A549 (cell line): ENCODE data around the gene NDUFC1. TPM values are rescaled to one million over a fixed set of nuclear protein-coding genes. Genes with fewer than 3 reads are reported as not detected.
"Not testable (repeated sequence)": the region's sequence is repeated elsewhere in the genome, so short reads cannot be mapped to it uniquely, and the experiment has no call there.

Source experiments
- ATAC-seq, 2 experiments: fragments of 200-7000 bp in 1 of 2; fragments of >200 bp in 1 of 2; cut with Nextera tagmentation in 1 of 2; cut with Tn5 transposase in 1 of 2; 3 replicates each; pipeline versions ENCODE4 v1.8.0 to v1.9.1; 2018 to 2020; ENCODE audit warnings: mild to moderate bottlenecking in 1 of 2, moderate library complexity in 1 of 2
- CTCF ChIA-PET: fragments of 300-600 bp; sonication (Branson Sonifier 250); formaldehyde crosslinking; extraction: SDS; loops from one replicate; lab custom pipeline; 2021; ENCODE audit warnings: antibody characterized with exemption, inconsistent platforms; lab: Yijun Ruan, JAX
- POLR2A ChIA-PET: fragments of 350-600 bp; formaldehyde crosslinking; extraction: SDS; loops from one replicate; lab custom pipeline; 2021; ENCODE audit warnings: antibody characterized with exemption, inconsistent platforms; lab: Yijun Ruan, JAX
- DNase-seq, 2 experiments: peaks; one replicate each; pipeline versions ENCODE4 v3.0.0 to v3.0.0-alpha.2; 2011 to 2016; ENCODE audit warnings: low read depth in 1 of 2, low spot score in 1 of 2
- FAIRE-seq: peaks from 2 replicates; lab custom pipeline; 2011; peaks lifted over from hg19 to GRCh38; lab: Jason Lieb, UNC
- H3K27ac ChIP-seq, 2 experiments: fragments of >200 bp; sonication (Bioruptor Twin); formaldehyde crosslinking; 3 replicates each; pipeline ENCODE4 v1.5.1; 2016 to 2017
- H3K4me1 ChIP-seq: fragments of >200 bp; sonication (Bioruptor Twin); formaldehyde crosslinking; 3 replicates; pipeline ENCODE4 v1.6.1; 2016
- H3K4me2 ChIP-seq: fragments of >200 bp; sonication (Bioruptor Twin); formaldehyde crosslinking; 3 replicates; pipeline ENCODE4 v1.6.1; 2016
- H3K4me3 ChIP-seq: fragments of >200 bp; sonication (Bioruptor Twin); formaldehyde crosslinking; 3 replicates; pipeline ENCODE4 v1.5.1; 2016
- H3K9me3 ChIP-seq: fragments of >200 bp; sonication (Bioruptor Twin); formaldehyde crosslinking; 3 replicates; pipeline ENCODE4 v1.6.1; 2016
- CHD4 ChIP-seq: fragments of 200-600 bp; sonication (generic); IDR thresholded peaks from 2 replicates; pipeline ENCODE4 v1.6.1; 2016; ENCODE audit warnings: antibody characterized with exemption, mild to moderate bottlenecking, borderline replicate concordance
- HDAC2 ChIP-seq: fragments of 200-600 bp; sonication (generic); IDR thresholded peaks from 2 replicates; pipeline ENCODE4 v1.6.1; 2016
- HOXB13 ChIP-seq: fragments of 250-450 bp; sonication (Bioruptor Pico); IDR thresholded peaks from 2 replicates; pipeline ENCODE4 v1.5.0; 2020; ENCODE audit warnings: low read depth, mild to moderate bottlenecking, moderate library complexity
- JUN ChIP-seq, 2 experiments: fragments of >200 bp; sonication (Bioruptor Twin); formaldehyde crosslinking; IDR thresholded peaks; 2 replicates in 1 of 2; 3 replicates in 1 of 2; pipeline ENCODE4 v1.6.1; 2016 to 2017
- JUNB ChIP-seq: fragments of >200 bp; sonication (Bioruptor Twin); formaldehyde crosslinking; IDR thresholded peaks from 2 replicates; pipeline ENCODE4 v1.6.1; 2016
- MAFK ChIP-seq: fragments of 450-650 bp; IDR thresholded peaks from 2 replicates; pipeline ENCODE4 v1.6.1; 2014; ENCODE audit not compliant: partially characterized antibody
- NR3C1 ChIP-seq: fragments of >200 bp; sonication (Bioruptor Twin); formaldehyde crosslinking; IDR thresholded peaks from 3 replicates; pipeline ENCODE4 v1.6.1; 2017
- PBX3 ChIP-seq: IDR thresholded peaks from 2 replicates; pipeline ENCODE4 v1.6.1; 2012
- POLR2A ChIP-seq: IDR thresholded peaks from 2 replicates; pipeline ENCODE4 v1.6.1; 2012; ENCODE audit warnings: mild to moderate bottlenecking, low read length
- RAD21 ChIP-seq, 2 experiments: fragments of >200 bp in 1 of 2; sonication (Bioruptor Twin) in 1 of 2; formaldehyde crosslinking in 1 of 2; IDR thresholded peaks in 1 of 2; conservative IDR thresholded peaks in 1 of 2; 2 replicates in 1 of 2; 3 replicates in 1 of 2; pipeline ENCODE4 v1.6.1; 2012 to 2018; ENCODE audit warnings: inconsistent platforms in 1 of 2
- RFX5 ChIP-seq: fragments of 450-650 bp; IDR thresholded peaks from 2 replicates; pipeline ENCODE4 v1.7.1; 2014; ENCODE audit warnings: antibody characterized with exemption, mild to moderate bottlenecking, moderate library complexity
- TFCP2L1 ChIP-seq: fragments of 250-450 bp; sonication (Bioruptor Pico); IDR thresholded peaks from 2 replicates; pipeline ENCODE4 v1.5.0; 2021; ENCODE audit warnings: mild to moderate bottlenecking
- ZSCAN20 ChIP-seq: fragments of 250-450 bp; sonication (Bioruptor Pico); IDR thresholded peaks from 2 replicates; pipeline ENCODE4 v1.8.0; 2022; ENCODE audit warnings: mild to moderate bottlenecking, moderate library complexity
- WGBS: methylation state at CpG from one replicate; pipeline ENCODE4 v1.1.6; 2017; ENCODE audit errors: missing lambda C conversion rate; 5-methylcytosine and 5-hydroxymethylcytosine counted together
- polyA plus RNA-seq, 4 experiments: library from polyadenylated mRNA; depleted of rRNA in 3 of 4; stranded (reverse); fragments of >200 nt; fragmentation: RNase III in 1 of 4; extraction: RNeasy Plus Mini Kit Qiagen cat#74134 plus additional on column Dnase treatment in 1 of 4; gene quantifications; 2 replicates in 3 of 4; 3 replicates in 1 of 4; pipeline ENCODE4 v1.2.3, GENCODE V29; 2011 to 2017
- TF ChIP-seq, protein P1 (sequence below): fragments of 250-450 bp; sonication (Bioruptor Pico); IDR thresholded peaks from 2 replicates; pipeline ENCODE4 v1.5.0; 2021; ENCODE audit warnings: mild to moderate bottlenecking, moderate library complexity, borderline replicate concordance
- TF ChIP-seq, protein P2 (sequence below): fragments of 150-350 bp; IDR thresholded peaks from 2 replicates; pipeline ENCODE4 v1.6.1; 2014; ENCODE audit warnings: low read depth, mild to moderate bottlenecking, low read length
- TF ChIP-seq, protein P3 (sequence below): IDR thresholded peaks from 2 replicates; pipeline ENCODE4 v1.6.1; 2012; ENCODE audit warnings: low read depth, borderline replicate concordance

The NDUFC1 gene
- polyA plus RNA-seq, 2 of the 4 experiments (the other 2 are of a cell fraction) = 63.3 to 111 TPM

DNA sequence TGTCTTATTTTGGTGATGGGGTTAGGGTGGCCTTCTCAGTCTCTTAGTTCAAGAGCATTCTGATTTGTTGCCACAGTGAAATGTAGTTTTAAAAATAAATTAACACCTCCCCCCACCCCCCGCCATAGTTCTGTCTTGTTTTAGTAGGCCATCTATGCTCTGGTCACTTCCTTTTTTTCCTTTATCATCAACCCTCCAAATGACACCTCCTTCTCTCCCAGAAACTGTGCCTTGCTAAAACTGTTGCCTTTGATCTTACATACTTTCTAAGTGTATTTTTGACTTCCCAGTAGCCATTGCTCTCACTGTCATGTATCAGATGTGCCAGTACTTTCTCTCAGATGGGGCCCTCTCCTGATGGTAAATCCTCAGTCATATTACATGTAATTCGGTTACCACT, 14.5 kb upstream of the NDUFC1 start:
- H3K9me3 ChIP-seq = no peaks in the 10 kb centered on the region; the same call in 2 of the 3 replicates
- 95% methylated on average over 2 of the region's 2 CpGs for WGBS
- FAIRE-seq = no peak
- H3K4me3 ChIP-seq = no peak overlapping the region
- peaks cover 8% of the 10 kb centered on the region; the same call in 2 of the 3 replicates for H3K4me1 ChIP-seq
- CTCF ChIA-PET = no interaction called here
- TF ChIP-seq CHD4 (no peak), HDAC2 (no peak), JUN (IDR thresholded peaks at IDR 0.05) (no peak)
- TF ChIP-seq, protein P1, sequence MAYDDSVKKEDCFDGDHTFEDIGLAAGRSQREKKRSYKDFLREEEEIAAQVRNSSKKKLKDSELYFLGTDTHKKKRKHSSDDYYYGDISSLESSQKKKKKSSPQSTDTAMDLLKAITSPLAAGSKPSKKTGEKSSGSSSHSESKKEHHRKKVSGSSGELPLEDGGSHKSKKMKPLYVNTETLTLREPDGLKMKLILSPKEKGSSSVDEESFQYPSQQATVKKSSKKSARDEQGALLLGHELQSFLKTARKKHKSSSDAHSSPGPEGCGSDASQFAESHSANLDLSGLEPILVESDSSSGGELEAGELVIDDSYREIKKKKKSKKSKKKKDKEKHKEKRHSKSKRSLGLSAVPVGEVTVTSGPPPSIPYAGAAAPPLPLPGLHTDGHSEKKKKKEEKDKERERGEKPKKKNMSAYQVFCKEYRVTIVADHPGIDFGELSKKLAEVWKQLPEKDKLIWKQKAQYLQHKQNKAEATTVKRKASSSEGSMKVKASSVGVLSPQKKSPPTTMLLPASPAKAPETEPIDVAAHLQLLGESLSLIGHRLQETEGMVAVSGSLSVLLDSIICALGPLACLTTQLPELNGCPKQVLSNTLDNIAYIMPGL (CRISPR knock-in tag) = no peak
- TF ChIP-seq, all 56 proteins: peak for 0
- no peak overlapping the region for H3K27ac ChIP-seq
- POLR2A ChIA-PET = no interaction called here
- ATAC-seq (no peak), DNase-seq (no peak)
- no peak overlapping the region for H3K4me2 ChIP-seq

DNA sequence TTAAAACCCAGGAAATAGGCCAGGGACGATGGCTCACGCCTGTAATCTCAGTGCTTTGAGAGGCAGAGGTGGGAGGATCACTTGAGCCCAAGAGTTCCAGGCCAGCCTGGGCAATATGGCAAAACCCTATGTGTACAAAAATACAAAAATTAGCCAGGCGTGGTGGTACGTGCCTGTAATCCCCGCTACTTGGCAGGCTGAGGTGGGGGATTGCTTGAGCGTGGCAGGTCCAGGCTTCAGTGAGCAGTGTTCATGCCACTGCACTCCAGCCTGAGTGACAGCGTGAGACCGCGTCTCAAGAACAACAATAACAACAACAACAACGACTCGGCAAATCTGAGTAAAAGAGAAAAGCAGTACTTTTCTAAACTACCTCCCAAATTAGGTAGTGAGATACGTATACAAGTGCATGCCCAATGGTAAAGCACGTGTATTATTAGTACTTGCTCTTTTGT, 13.0 kb upstream of the NDUFC1 start:
- H3K4me1 ChIP-seq = peaks cover 8% of the 10 kb centered on the region; the same call in 2 of the 3 replicates
- POLR2A ChIA-PET = no interaction called here
- WGBS = 96% methylated on average over 13 of the region's 13 CpGs
- no peak for TF ChIP-seq ZSCAN20 (CRISPR knock-in tag)
- TF ChIP-seq HDAC2 = no peak
- TF ChIP-seq MAFK = no peak
- TF ChIP-seq, protein P2, sequence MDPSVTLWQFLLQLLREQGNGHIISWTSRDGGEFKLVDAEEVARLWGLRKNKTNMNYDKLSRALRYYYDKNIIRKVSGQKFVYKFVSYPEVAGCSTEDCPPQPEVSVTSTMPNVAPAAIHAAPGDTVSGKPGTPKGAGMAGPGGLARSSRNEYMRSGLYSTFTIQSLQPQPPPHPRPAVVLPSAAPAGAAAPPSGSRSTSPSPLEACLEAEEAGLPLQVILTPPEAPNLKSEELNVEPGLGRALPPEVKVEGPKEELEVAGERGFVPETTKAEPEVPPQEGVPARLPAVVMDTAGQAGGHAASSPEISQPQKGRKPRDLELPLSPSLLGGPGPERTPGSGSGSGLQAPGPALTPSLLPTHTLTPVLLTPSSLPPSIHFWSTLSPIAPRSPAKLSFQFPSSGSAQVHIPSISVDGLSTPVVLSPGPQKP = no peak
- TF ChIP-seq TFCP2L1 (CRISPR knock-in tag) = no peak
- TF ChIP-seq JUNB = no peak
- no peak for TF ChIP-seq POLR2A
- TF ChIP-seq PBX3 = no peak
- no peak for TF ChIP-seq RFX5
- TF ChIP-seq, protein P1 (CRISPR knock-in tag) = no peak
- TF ChIP-seq RAD21 (conservative IDR thresholded peaks at IDR 0.05 in 1 of 2, IDR thresholded peaks at IDR 0.05 in 1 of 2) = no peak
- TF ChIP-seq, all 56 proteins: peak for 0
- no peak overlapping the region for H3K27ac ChIP-seq
- CTCF ChIA-PET = no interaction called here
- H3K9me3 ChIP-seq = no peaks in the 10 kb centered on the region; the same call in 2 of the 3 replicates
- no peak overlapping the region for H3K4me3 ChIP-seq
- H3K4me2 ChIP-seq = no peak overlapping the region
- DNase-seq (no peak), FAIRE-seq (no peak), ATAC-seq (no peak)

DNA sequence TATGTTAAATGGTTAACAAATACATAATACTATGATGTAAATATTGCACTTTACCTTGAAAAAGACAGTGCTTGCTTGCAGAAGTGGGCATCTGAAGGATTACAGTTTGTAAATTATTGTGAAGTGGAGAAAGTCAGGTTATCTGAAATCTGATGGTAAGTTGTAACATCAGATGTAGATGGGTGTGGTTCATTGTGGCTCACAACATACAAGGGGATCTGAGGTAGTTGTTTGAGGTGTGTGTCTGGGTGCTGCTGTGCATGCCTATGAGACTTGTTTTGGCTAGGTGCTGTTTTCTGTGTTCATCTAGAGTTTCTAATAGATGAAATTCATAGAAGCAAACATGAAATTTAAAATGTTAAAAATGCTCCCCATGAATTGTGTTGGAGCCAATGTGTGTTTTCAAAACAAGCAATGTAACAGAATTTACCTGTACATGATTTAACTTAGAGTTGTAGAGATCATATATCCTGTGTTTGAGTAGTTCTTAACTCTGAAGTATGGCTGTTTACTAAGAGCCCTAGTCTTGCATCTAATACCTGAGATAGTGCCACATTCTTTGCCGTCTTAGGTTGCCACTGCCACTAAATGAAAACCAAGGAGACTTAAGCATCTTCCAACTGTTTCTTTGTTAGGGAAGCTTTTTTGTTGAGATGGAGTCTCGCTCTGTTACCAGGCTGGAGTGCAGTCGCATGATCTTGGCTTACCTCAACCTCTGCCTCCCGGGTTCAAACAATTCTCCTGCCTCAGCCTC, 11.9 kb upstream of the NDUFC1 start:
- ChIA-PET POLR2A (no interaction called here), CTCF (no interaction called here)
- H3K27ac ChIP-seq = no peak overlapping the region
- FAIRE-seq (no peak), ATAC-seq (no peak), DNase-seq (no peak)
- 98% methylated on average over 4 of the region's 4 CpGs for WGBS
- no peak overlapping the region for H3K4me3 ChIP-seq
- no peak overlapping the region for H3K4me2 ChIP-seq
- no peaks in the 10 kb centered on the region; the same call in 2 of the 3 replicates for H3K9me3 ChIP-seq
- TF ChIP-seq HOXB13 (CRISPR knock-in tag) = no peak
- TF ChIP-seq, protein P1 (CRISPR knock-in tag) = no peak
- no peak for TF ChIP-seq NR3C1
- TF ChIP-seq, protein P3, sequence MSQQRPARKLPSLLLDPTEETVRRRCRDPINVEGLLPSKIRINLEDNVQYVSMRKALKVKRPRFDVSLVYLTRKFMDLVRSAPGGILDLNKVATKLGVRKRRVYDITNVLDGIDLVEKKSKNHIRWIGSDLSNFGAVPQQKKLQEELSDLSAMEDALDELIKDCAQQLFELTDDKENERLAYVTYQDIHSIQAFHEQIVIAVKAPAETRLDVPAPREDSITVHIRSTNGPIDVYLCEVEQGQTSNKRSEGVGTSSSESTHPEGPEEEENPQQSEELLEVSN = no peak
- H3K4me1 ChIP-seq = peaks cover 8% of the 10 kb centered on the region; the same call in 2 of the 3 replicates

- DNase-seq, POLR2A ChIA-PET, H3K4me1 ChIP-seq, H3K4me3 ChIP-seq, H3K4me2 ChIP-seq, H3K27ac ChIP-seq, FAIRE-seq, ATAC-seq, H3K9me3 ChIP-seq, CTCF ChIA-PET: not testable (repeated sequence)
- WGBS = 93% methylated on average over 10 of the region's 10 CpGs
Observed at GRCh38 chr4:139313414-139313813, 11.1 kb upstream of the NDUFC1 start.
